Astrocyte (in vitro differentiated cells and primary cell): ENCODE measurements around the gene LTC4S.

ENCODE experiments used
- EZH2 ChIP-seq: IDR thresholded peaks from 2 replicates; pipeline ENCODE4 v1.6.1; 2012; ENCODE audit warnings: mild to moderate bottlenecking, low read length, inconsistent platforms; ENCODE audit not compliant: insufficient read depth
- TF ChIP-seq, protein P1 (sequence below): IDR thresholded peaks from 2 replicates; pipeline ENCODE4 v1.5.1; 2011; ENCODE audit warnings: low read depth, mild to moderate bottlenecking, inconsistent platforms, low read length, moderate library complexity; ENCODE audit not compliant: insufficient read depth

DNA sequence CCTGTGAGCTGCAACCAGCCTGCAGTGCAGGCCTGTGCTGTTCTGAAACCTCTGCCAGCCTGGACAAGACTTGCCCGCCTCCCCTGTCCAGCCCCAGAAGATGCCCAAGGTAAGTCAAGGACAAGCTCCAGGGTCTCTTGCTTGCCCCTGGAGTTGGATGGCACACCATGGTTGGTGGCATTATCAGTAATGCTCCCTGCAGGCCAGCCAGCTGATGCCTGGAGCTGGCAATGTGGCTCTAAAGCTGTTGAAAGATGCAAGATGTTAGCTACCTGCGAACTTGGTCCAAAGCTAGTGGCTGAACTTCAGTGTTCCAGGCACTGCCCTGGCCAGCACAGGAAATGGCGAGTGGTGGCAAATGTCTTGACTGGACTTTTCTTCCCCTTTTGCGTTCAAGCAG lies 14.0 kb upstream of the LTC4S start:
- TF ChIP-seq, protein P1, sequence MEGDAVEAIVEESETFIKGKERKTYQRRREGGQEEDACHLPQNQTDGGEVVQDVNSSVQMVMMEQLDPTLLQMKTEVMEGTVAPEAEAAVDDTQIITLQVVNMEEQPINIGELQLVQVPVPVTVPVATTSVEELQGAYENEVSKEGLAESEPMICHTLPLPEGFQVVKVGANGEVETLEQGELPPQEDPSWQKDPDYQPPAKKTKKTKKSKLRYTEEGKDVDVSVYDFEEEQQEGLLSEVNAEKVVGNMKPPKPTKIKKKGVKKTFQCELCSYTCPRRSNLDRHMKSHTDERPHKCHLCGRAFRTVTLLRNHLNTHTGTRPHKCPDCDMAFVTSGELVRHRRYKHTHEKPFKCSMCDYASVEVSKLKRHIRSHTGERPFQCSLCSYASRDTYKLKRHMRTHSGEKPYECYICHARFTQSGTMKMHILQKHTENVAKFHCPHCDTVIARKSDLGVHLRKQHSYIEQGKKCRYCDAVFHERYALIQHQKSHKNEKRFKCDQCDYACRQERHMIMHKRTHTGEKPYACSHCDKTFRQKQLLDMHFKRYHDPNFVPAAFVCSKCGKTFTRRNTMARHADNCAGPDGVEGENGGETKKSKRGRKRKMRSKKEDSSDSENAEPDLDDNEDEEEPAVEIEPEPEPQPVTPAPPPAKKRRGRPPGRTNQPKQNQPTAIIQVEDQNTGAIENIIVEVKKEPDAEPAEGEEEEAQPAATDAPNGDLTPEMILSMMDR, result no peak
- TF ChIP-seq EZH2, result no peak
